Testis (tissue), 3 donors: ENCODE results near the gene PGP. TPM values are rescaled to one million over a fixed set of nuclear protein-coding genes. Genes with fewer than 3 reads are reported as not detected.

Experiments
- DNase-seq: peaks from one replicate; pipeline ENCODE4 v3.0.0-alpha.2; 2019
- H3K27ac ChIP-seq, 2 donors: fragments of 200-600 bp; sonication (generic); one replicate each; pipeline ENCODE4 v1.5.1; 2019
- H3K27me3 ChIP-seq: fragments of 200-600 bp; sonication (generic); one replicate; pipeline ENCODE4 v1.5.1; 2019
- H3K36me3 ChIP-seq: fragments of 200-600 bp; sonication (generic); one replicate; pipeline ENCODE4 v1.5.1; 2017; ENCODE audit warnings: low read depth; ENCODE audit errors: missing control alignments
- H3K4me1 ChIP-seq: fragments of 200-600 bp; sonication (generic); one replicate; pipeline ENCODE4 v1.5.1; 2019
- H3K4me3 ChIP-seq, 2 donors: fragments of 200-600 bp; sonication (generic); one replicate each; pipeline ENCODE4 v1.5.1; 2017 to 2019
- H3K9me3 ChIP-seq: fragments of 200-600 bp; sonication (generic); one replicate; pipeline ENCODE4 v1.5.1; 2017
- CTCF ChIP-seq, 3 experiments: fragments of 450-650 bp in 2 of 3; fragments of 200-600 bp in 1 of 3; sonication (generic) in 1 of 3; IDR thresholded peaks; one replicate each; pipeline ENCODE4 v1.5.1; 2016 to 2019; ENCODE audit warnings: antibody characterized with exemption in 3 of 3, mild to moderate bottlenecking in 2 of 3, moderate library complexity in 1 of 3
- POLR2A ChIP-seq: fragments of 450-650 bp; IDR thresholded peaks from one replicate; pipeline ENCODE4 v1.6.1; 2017; ENCODE audit warnings: antibody characterized with exemption, mild to moderate bottlenecking, moderate library complexity
- WGBS, 2 donors: methylation state at CpG; one replicate each; pipeline ENCODE4 v1.1.5; 2018; 5-methylcytosine and 5-hydroxymethylcytosine counted together
- intact Hi-C: fragments of 100-400 bp; cut with DNase I; formaldehyde crosslinking; loops from one replicate; pipeline ENCODE4 v1.15.1; 2023; ENCODE audit warnings: low total_unique reads
- polyA plus RNA-seq: library from polyadenylated mRNA; stranded (reverse); fragments of 350-450 nt; fragmentation: Illumina TruSeq; extraction: RNeasy Lipid Tissue Mini Kit (QIAGEN cat#74804); gene quantifications from one replicate; pipeline ENCODE4 v1.2.3, GENCODE V29; 2014; ENCODE audit warnings: low read depth, low replicate concordance; ENCODE audit not compliant: insufficient read depth
- total RNA-seq, 2 donors: library from RNA; depleted of rRNA; stranded (reverse); fragments of >200 nt; gene quantifications; one replicate each; pipeline ENCODE4 v1.2.3, GENCODE V29; 2016

PGP gene
- total and polyA plus RNA-seq, 3 donors from 2014 or later, result 50.0 to 118 (median 56.3) TPM

- no peaks in the 10 kb centered on the region for H3K9me3 ChIP-seq
- intact Hi-C loops, result loop anchor here (10.0 kb wide), 1 partner anchor 102 kb away; the partner anchor contains the start of gene TRAF7
- TF ChIP-seq POLR2A (no peak), CTCF (IDR thresholded peaks at IDR 0.05) (no peak)
- WGBS, 2 donors, result 78 to 86% methylated on average over 12 of the region's 12 CpGs
- H3K27ac ChIP-seq, result no peak overlapping the region
- H3K27me3 ChIP-seq, result no peaks in the 10 kb centered on the region
- H3K4me1 ChIP-seq, result peaks cover 8% of the 10 kb centered on the region
- no peaks in the 10 kb centered on the region for H3K36me3 ChIP-seq
- no peak overlapping the region for H3K4me3 ChIP-seq
- DNase-seq, result no peak
Measured at GRCh38 chr16:2256531-2257140, 42.0 kb upstream of the PGP start.

- Histone ChIP-seq H3K27me3 (no peaks in the 10 kb centered on the region), H3K4me1 (peaks cover 14% of the 10 kb centered on the region), H3K36me3 (no peaks in the 10 kb centered on the region), H3K27ac (no peak overlapping the region), H3K4me3 (no peak overlapping the region), H3K9me3 (no peaks in the 10 kb centered on the region)
- intact Hi-C loops, result loop anchor here (10.0 kb wide), 1 partner anchor 98 kb away; the partner anchor contains the start of gene TRAF7
- WGBS, 2 donors, result 80 to 86% methylated on average over 8 to 11 of the region's 11 CpGs
- no peak for DNase-seq
- no peak for TF ChIP-seq CTCF (IDR thresholded peaks at IDR 0.05)
- no peak for TF ChIP-seq POLR2A
Measured at GRCh38 chr16:2253293-2253692, 38.7 kb upstream of the PGP start.

- Histone ChIP-seq H3K27me3 (no peaks in the 10 kb centered on the region), H3K4me1 (peaks cover 14% of the 10 kb centered on the region), H3K27ac (no peak overlapping the region), H3K9me3 (no peaks in the 10 kb centered on the region), H3K36me3 (no peaks in the 10 kb centered on the region), H3K4me3 (no peak overlapping the region)
- no peak for DNase-seq
- intact Hi-C loops, result loop anchor here (10.0 kb wide), 1 partner anchor 98 kb away; the partner anchor contains the start of gene TRAF7
- 95 to 97% methylated on average over 7 of the region's 7 CpGs for WGBS, 2 donors
- no peak for TF ChIP-seq CTCF (IDR thresholded peaks at IDR 0.05)
- no peak for TF ChIP-seq POLR2A
Measured at GRCh38 chr16:2252806-2253148, 38.1 kb upstream of the PGP start.

GRCh38 chr16:2251296-2252111 lies 36.9 kb upstream of the PGP start, which contains the start of gene ECI1:
Gene ECI1, minus strand, starts transcription at chr16:2251587. Its CDS starts 21 bp downstream, at chr16:2251566.
- peak; percentile 96 for DNase-seq
- intact Hi-C loops, result loop anchor here (10.0 kb wide), 1 partner anchor 97 kb away; the partner anchor contains the start of gene TRAF7
- peaks cover 14% of the 10 kb centered on the region for H3K4me1 ChIP-seq
- TF ChIP-seq CTCF (IDR thresholded peaks at IDR 0.05) (peak; percentile 63 to 88 (median 72)), POLR2A (no peak)
- H3K27ac ChIP-seq, result peak within 1 kb of the TSS; percentile 55 to 88
- H3K4me3 ChIP-seq, result peak within 1 kb of the TSS; percentile 70 to 91
- no peaks in the 10 kb centered on the region for H3K36me3 ChIP-seq
- 1 to 2% methylated on average over 8 to 30 of the region's 88 CpGs for WGBS, 2 donors
- H3K27me3 ChIP-seq, result no peaks in the 10 kb centered on the region
- H3K9me3 ChIP-seq, result no peaks in the 10 kb centered on the region
